HG02571 (cell line): ENCODE results near the gene EBI3.
A peak's percentile ranks its signal among the peaks of the same experiment; 100 is the strongest.
"Not testable (repeated sequence)": the region's sequence is repeated elsewhere in the genome, so short reads cannot be mapped to it uniquely, and the experiment has no call there.

Experiments used
- ATAC-seq: cut with Tn5 transposase; IDR thresholded peaks from one replicate; pipeline ENCODE4 v1.9.1; 2021; ENCODE audit warnings: mild to moderate bottlenecking, moderate library complexity; ENCODE audit not compliant: unreplicated experiment

Gene EBI3

GRCh38 chr19:4229179-4229931 is at the start of gene EBI3:
EBI3 (plus strand) TSS chr19:4229523; CDS start chr19:4229551, 28 bp downstream.
- ATAC-seq: peak; percentile 70

GRCh38 chr19:4181053-4181508 is 48.2 kb upstream of the EBI3 start:
- no peak for ATAC-seq

- ATAC-seq: peak; percentile 72
Measured at GRCh38 chr19:4182084-4182810, 47.1 kb upstream of the EBI3 start, which contains the start of the genes ANKRD24 and SIRT6. ANKRD24 (plus strand) TSS chr19:4182689; CDS start chr19:4186426, 3,737 bp downstream. SIRT6 (minus strand) TSS chr19:4182563; CDS start chr19:4182539, 24 bp downstream.

- ATAC-seq: no peak
Measured at GRCh38 chr19:4183967-4184717, 45.2 kb upstream of the EBI3 start.

- no peak for ATAC-seq
Measured at GRCh38 chr19:4184718-4185352, 44.5 kb upstream of the EBI3 start.

GRCh38 chr19:4185413-4186086 is 43.8 kb upstream of the EBI3 start:
- no peak for ATAC-seq

GRCh38 chr19:4186087-4186993 is 43.0 kb upstream of the EBI3 start:
- no peak for ATAC-seq

GRCh38 chr19:4187313-4188122 is 41.8 kb upstream of the EBI3 start:
- ATAC-seq: no peak

- ATAC-seq: no peak
Measured at GRCh38 chr19:4189641-4190040, 39.7 kb upstream of the EBI3 start.

- ATAC-seq: not testable (repeated sequence)
Measured at GRCh38 chr19:4192537-4192936, 36.8 kb upstream of the EBI3 start.

- ATAC-seq: no peak
Measured at GRCh38 chr19:4194353-4194752, 35.0 kb upstream of the EBI3 start.

- ATAC-seq: no peak
Measured at GRCh38 chr19:4196009-4196408, 33.3 kb upstream of the EBI3 start.

- no peak for ATAC-seq
Measured at GRCh38 chr19:4196587-4197148, 32.7 kb upstream of the EBI3 start.

GRCh38 chr19:4197228-4197624 is 32.1 kb upstream of the EBI3 start:
- ATAC-seq: no peak

- no peak for ATAC-seq
Measured at GRCh38 chr19:4197625-4198466, 31.5 kb upstream of the EBI3 start.

GRCh38 chr19:4198467-4199126 is 30.7 kb upstream of the EBI3 start:
- ATAC-seq: no peak
